Loucy (cell line): Measurements from ENCODE around the gene CERS6.
"Not testable (repeated sequence)": the region's sequence is repeated elsewhere in the genome, so short reads cannot be mapped to it uniquely, and the experiment has no call there.

Experiments used
- H2AFZ ChIP-seq: fragments of 200-600 bp; sonication (generic); 2 replicates; pipeline ENCODE4 v1.6.0; 2016; ENCODE audit warnings: antibody characterized with exemption, mild to moderate bottlenecking, low read length, moderate library complexity
- H3F3A ChIP-seq: fragments of 200-600 bp; 2 replicates; pipeline ENCODE4 v1.6.0; 2016; ENCODE audit warnings: antibody characterized with exemption, low read depth, mild to moderate bottlenecking
- H3K27me3 ChIP-seq: fragments of 200-600 bp; sonication (generic); 2 replicates; pipeline ENCODE4 v1.6.1; 2014; ENCODE audit warnings: low read length, mild to moderate bottlenecking; ENCODE audit not compliant: insufficient read depth, poor library complexity, severe bottlenecking
- H3K36me3 ChIP-seq: fragments of 200-600 bp; sonication (generic); 2 replicates; pipeline ENCODE4 v1.6.1; 2016; ENCODE audit warnings: low read length; ENCODE audit not compliant: insufficient read depth
- H3K4me1 ChIP-seq: fragments of 200-600 bp; sonication (generic); 2 replicates; pipeline ENCODE4 v1.5.1; 2014; ENCODE audit warnings: low read length, mild to moderate bottlenecking; ENCODE audit not compliant: insufficient read depth, poor library complexity, severe bottlenecking
- H3K4me2 ChIP-seq: fragments of 200-600 bp; sonication (generic); 2 replicates; pipeline ENCODE4 v1.6.0; 2014; ENCODE audit warnings: antibody characterized with exemption, low read length, low read depth, mild to moderate bottlenecking; ENCODE audit not compliant: poor library complexity, severe bottlenecking
- H3K4me3 ChIP-seq: fragments of 200-600 bp; sonication (generic); 2 replicates; pipeline ENCODE4 v1.5.1; 2014; ENCODE audit warnings: low read length, mild to moderate bottlenecking, mixed read lengths; ENCODE audit not compliant: poor library complexity, severe bottlenecking
- H3K79me2 ChIP-seq: fragments of 200-600 bp; sonication (generic); 2 replicates; pipeline ENCODE4 v1.6.1; 2014; ENCODE audit warnings: low read length; ENCODE audit not compliant: insufficient read depth
- H3K9ac ChIP-seq: fragments of 200-600 bp; sonication (generic); 2 replicates; pipeline ENCODE4 v1.6.0; 2014; ENCODE audit warnings: mild to moderate bottlenecking, low read depth, low read length, moderate library complexity; ENCODE audit not compliant: poor library complexity, severe bottlenecking
- H3K9me2 ChIP-seq: fragments of 200-600 bp; sonication (generic); replicated peaks from 2 replicates; pipeline ENCODE4 v1.6.1; 2016; ENCODE audit warnings: low read depth, low read length, mixed read lengths
- H3K9me3 ChIP-seq: fragments of 200-600 bp; sonication (generic); 2 replicates; pipeline ENCODE4 v1.6.1; 2014; ENCODE audit warnings: mild to moderate bottlenecking, antibody characterized with exemption, low read length, low read depth; ENCODE audit not compliant: insufficient read depth
- H4K20me1 ChIP-seq: fragments of 200-600 bp; sonication (generic); 2 replicates; pipeline ENCODE4 v1.6.0; 2014; ENCODE audit warnings: antibody characterized with exemption, low read length, mild to moderate bottlenecking; ENCODE audit not compliant: insufficient read depth, poor library complexity, severe bottlenecking
- EZH2phosphoT487 ChIP-seq: fragments of 200-600 bp; IDR thresholded peaks from 2 replicates; pipeline ENCODE4 v1.6.1; 2018; ENCODE audit warnings: antibody characterized with exemption, mild to moderate bottlenecking, moderate library complexity, borderline replicate concordance
- TF ChIP-seq, protein P1 (sequence below): fragments of 200-600 bp; sonication (generic); conservative IDR thresholded peaks from 2 replicates; pipeline ENCODE4 v1.5.1; 2014; ENCODE audit warnings: mild to moderate bottlenecking, antibody characterized with exemption, low read length

Gene CERS6

GRCh38 chr2:168790226-168790902 is 334.3 kb downstream of the CERS6 start:
- H3F3A ChIP-seq: no peaks in the 10 kb centered on the region
- H3K79me2 ChIP-seq: no peaks in the 10 kb centered on the region
- H3K4me1 ChIP-seq: no peaks in the 10 kb centered on the region
- no peaks in the 10 kb centered on the region for H3K27me3 ChIP-seq
- no peaks in the 10 kb centered on the region for H3K36me3 ChIP-seq
- TF ChIP-seq, protein P1, sequence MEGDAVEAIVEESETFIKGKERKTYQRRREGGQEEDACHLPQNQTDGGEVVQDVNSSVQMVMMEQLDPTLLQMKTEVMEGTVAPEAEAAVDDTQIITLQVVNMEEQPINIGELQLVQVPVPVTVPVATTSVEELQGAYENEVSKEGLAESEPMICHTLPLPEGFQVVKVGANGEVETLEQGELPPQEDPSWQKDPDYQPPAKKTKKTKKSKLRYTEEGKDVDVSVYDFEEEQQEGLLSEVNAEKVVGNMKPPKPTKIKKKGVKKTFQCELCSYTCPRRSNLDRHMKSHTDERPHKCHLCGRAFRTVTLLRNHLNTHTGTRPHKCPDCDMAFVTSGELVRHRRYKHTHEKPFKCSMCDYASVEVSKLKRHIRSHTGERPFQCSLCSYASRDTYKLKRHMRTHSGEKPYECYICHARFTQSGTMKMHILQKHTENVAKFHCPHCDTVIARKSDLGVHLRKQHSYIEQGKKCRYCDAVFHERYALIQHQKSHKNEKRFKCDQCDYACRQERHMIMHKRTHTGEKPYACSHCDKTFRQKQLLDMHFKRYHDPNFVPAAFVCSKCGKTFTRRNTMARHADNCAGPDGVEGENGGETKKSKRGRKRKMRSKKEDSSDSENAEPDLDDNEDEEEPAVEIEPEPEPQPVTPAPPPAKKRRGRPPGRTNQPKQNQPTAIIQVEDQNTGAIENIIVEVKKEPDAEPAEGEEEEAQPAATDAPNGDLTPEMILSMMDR: no peak
- TF ChIP-seq EZH2phosphoT487: no peak
- no peak overlapping the region for H3K4me3 ChIP-seq
- H3K9me2 ChIP-seq: no peaks in the 10 kb centered on the region
- H4K20me1 ChIP-seq: no peaks in the 10 kb centered on the region
- H3K9ac ChIP-seq: no peak overlapping the region
- no peak overlapping the region for H3K4me2 ChIP-seq
- no peaks in the 10 kb centered on the region for H3K9me3 ChIP-seq
- H2AFZ ChIP-seq: no peak overlapping the region

DNA sequence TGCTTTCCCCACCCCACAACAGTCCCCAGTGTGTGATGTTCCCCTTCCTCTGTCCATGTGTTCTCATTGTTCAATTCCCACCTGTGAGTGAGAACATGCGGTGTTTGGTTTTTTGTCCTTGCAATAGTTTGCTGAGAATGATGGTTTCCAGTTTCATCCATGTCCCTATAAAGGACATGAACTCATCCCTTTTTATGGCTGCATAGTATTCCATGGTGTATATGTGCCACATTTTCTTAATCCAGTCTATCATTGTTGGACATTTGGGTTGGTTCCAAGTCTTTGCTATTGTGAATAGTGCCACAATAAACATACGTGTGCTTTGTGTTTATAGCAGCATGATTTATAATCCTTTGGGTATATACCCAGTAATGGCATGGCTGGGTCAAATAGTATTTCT is 335.1 kb downstream of the CERS6 start:
- not testable (repeated sequence) for H3F3A ChIP-seq, H3K9me3 ChIP-seq, H3K4me2 ChIP-seq, H3K4me3 ChIP-seq, H3K4me1 ChIP-seq, H3K9ac ChIP-seq, H3K27me3 ChIP-seq, H2AFZ ChIP-seq, H3K36me3 ChIP-seq, H3K79me2 ChIP-seq, H4K20me1 ChIP-seq, H3K9me2 ChIP-seq

DNA sequence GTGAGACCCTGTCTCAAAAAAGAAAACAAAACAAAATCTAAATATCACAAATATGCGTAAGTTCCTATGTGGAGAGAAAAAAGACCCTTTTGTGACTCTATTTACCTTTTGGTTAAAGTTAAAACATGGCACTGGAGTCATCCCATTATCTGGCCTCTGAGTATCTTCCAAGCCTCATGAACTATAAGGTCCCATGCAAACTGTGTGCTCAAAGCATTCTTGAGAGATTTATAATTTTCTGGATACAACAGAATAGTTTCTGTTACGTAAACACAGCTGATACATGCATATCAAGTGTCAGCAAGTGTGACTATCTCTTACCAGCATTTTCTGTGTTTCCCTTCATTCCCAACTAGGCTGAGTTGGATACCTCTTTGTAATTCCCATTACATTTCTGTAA is 337.5 kb downstream of the CERS6 start:
- no peaks in the 10 kb centered on the region for H3K27me3 ChIP-seq

More for the DNA sequence above, 337.5 kb downstream of the CERS6 start:
- no peaks in the 10 kb centered on the region for H3F3A ChIP-seq
- TF ChIP-seq, protein P1: no peak
- no peak for TF ChIP-seq EZH2phosphoT487
- no peaks in the 10 kb centered on the region for H4K20me1 ChIP-seq
- no peaks in the 10 kb centered on the region for H3K79me2 ChIP-seq
- no peak overlapping the region for H3K4me3 ChIP-seq
- H3K36me3 ChIP-seq: no peaks in the 10 kb centered on the region
- no peaks in the 10 kb centered on the region for H3K9me3 ChIP-seq
- H3K9ac ChIP-seq: no peak overlapping the region
- no peak overlapping the region for H2AFZ ChIP-seq
- H3K4me2 ChIP-seq: no peak overlapping the region
- H3K4me1 ChIP-seq: no peaks in the 10 kb centered on the region
- H3K9me2 ChIP-seq: no peaks in the 10 kb centered on the region
